GM21360 (cell line): ENCODE results near the gene UNC5A.
"Not testable (repeated sequence)": the region's sequence is repeated elsewhere in the genome, so short reads cannot be mapped to it uniquely, and the experiment has no call there.

Experiments used
- ATAC-seq: cut with Tn5 transposase; IDR thresholded peaks from one replicate; pipeline ENCODE4 v1.9.1; 2021; ENCODE audit warnings: mild to moderate bottlenecking, moderate library complexity; ENCODE audit not compliant: unreplicated experiment

Gene UNC5A

DNA sequence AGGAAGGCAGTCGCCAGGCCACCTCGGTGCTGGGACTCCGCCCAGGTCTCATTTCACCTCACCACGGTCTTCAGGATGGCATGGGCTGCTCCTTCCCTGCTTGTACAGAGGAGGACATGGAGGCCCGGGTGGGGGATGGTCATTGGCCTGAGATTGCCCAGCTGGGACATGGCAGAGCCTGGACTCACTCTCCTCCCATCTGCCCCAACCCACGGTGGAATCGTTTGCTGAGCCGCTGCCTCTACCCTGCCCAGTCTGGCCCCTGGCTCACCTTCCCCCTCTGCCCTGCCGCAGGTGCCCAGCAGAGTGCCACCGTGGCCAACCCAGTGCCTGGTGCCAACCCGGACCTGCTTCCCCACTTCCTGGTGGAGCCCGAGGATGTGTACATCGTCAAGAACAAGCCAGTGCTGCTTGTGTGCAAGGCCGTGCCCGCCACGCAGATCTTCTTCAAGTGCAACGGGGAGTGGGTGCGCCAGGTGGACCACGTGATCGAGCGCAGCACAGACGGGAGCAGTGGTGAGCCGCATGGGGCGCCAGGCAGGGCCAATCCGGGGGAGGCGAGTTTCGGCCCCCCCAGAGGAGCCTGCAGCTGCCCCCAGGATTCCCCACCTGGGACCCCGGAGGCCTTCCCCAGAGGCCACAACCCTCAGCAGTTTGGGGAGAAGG is 52.1 kb downstream of the UNC5A start:
- no peak for ATAC-seq

DNA sequence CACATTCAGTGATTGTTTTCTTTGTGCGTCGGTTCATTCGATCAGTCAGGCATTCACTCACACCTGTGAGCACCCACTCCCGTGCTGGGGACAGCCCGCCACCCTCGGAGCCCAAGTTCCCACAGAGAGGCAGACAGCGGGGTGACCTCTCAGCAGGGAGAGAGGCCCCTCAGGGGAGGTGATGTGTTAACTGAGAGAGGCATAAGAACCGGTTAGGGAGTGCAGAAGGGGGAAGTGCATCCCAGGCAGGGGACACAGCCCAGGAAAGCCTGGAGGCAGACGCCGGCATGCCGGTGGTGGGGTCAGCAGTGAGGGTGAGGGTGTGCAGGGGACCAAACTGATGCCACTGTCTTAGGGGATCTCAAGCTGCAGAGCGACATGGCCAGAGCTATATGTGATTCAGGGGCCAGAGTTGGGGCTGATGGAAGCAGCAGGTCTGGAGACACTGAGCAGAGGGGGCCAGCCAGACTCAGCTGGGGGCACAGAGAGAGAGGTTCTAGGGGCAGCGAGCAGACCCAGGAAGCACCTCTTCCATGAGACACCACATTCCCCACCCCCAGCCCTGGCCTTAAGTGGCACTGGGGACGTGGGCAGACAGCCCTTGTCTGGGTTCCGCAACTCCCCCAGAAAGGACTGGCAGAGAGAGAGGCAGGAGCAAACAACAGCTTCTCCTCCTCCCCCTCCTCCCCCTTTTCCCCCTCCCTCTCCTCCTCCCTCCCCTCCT is 52.8 kb downstream of the UNC5A start:
- no peak for ATAC-seq

DNA sequence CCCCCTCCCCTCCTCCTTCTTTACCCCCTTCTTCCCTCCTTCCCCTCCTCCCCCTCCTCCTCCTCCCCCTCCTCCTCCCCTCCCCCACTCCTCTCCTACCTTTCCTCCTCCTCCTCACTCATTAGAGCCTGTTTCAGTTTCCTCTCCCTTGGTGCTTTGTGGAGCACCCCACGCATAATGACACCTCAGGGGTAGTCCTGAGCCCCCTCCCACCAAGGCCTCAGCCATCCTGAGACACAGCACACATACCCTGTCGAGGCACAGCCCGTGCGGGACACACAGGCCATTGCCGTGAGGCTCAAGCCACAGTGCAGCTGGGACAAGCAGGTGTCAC is 53.4 kb downstream of the UNC5A start:
- ATAC-seq: no peak

DNA sequence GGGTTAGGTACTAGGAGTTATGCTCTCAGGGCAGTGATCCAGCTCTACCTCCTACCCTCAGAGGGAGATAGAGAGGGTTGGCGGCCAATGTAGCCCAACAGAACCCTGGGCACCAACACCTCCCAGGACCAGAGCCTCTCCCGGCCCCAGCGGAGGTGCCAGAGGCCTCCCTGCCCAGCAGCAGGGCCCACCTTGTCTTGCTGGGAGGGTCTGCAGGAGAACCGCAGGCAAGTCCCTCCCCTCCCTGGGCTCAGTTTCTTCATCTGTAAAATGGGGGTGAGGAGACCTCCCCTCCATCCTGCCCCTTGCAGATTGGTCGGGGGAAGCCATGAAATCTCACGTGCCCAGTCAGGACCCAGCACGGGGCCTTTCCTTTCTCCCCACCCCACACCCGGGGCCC is 54.4 kb downstream of the UNC5A start:
- ATAC-seq: no peak

GRCh38 chr5:176865964-176866363 is 55.6 kb downstream of the UNC5A start:
- no peak for ATAC-seq

GRCh38 chr5:176866707-176867310 is 56.5 kb downstream of the UNC5A start:
- ATAC-seq: no peak

DNA sequence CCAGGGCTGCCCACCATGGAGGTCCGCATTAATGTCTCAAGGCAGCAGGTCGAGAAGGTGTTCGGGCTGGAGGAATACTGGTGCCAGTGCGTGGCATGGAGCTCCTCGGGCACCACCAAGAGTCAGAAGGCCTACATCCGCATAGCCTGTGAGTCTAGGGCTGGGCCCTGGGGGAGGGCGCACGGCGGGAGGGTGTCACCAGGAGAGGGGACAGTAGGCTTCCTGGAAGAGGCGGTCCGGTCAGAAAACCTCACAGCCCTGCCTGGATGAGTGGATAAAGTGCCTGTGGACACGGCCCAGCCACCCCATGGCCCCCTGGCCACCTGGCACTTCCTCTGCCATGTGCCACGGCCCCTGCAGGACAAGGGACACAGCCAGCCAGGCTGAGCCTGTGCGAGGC is 57.8 kb downstream of the UNC5A start:
- no peak for ATAC-seq

DNA sequence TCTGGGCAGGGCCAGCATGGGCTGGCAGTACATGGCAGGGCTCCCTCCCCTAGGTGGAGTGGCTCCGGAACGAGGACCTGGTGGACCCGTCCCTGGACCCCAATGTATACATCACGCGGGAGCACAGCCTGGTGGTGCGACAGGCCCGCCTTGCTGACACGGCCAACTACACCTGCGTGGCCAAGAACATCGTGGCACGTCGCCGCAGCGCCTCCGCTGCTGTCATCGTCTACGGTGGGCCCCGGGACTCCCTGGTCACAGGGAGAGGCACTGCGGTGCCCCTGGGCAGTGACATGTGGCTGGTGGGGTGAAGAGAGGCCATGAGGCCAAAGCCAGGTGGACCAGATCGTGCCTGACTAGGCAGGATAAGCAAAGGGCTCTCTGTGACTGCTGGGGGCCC is 58.4 kb downstream of the UNC5A start:
- no peak for ATAC-seq

DNA sequence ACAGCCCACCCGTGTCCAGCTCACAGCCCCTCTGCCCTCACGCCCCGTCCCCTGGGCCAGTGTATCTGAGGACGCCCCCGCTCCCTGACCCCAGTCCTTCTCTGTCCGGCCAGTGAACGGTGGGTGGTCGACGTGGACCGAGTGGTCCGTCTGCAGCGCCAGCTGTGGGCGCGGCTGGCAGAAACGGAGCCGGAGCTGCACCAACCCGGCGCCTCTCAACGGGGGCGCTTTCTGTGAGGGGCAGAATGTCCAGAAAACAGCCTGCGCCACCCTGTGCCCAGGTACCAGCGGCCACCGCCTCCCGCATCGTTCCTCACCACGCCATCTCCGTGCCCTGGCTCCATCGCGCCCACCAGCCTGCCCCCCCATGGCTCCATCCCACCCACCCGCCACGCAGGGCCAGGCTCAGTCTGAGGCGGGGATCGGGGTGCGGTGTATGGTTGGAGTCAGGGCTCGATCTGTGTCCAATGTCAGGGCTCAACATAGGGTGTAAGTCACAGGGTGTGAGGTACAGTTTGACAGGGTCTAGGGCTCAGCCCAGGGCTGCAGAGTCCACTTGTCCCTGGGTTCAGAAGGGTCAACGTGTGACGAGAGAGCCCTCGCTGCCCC is 59.2 kb downstream of the UNC5A start:
- no peak for ATAC-seq

DNA sequence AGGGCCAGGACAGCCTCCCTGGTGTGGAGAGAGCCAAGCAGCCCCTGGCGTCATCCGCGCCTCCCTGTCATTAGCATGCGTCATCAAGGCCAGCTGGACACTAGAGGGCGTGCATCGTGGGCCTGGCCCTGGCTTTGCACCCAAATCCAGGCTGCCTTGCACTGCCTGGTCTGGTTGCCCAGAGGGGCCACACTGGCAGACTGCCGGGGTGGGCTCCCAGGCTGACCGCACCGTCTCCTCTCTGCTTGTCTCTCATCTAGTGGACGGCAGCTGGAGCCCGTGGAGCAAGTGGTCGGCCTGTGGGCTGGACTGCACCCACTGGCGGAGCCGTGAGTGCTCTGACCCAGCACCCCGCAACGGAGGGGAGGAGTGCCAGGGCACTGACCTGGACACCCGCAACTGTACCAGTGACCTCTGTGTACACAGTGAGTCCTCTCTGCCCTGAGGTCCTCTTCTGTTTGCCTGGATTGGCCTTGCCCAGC is 59.8 kb downstream of the UNC5A start:
- no peak for ATAC-seq

GRCh38 chr5:176870644-176871043 is 60.3 kb downstream of the UNC5A start:
- not testable (repeated sequence) for ATAC-seq

- not testable (repeated sequence) for ATAC-seq
Observed at GRCh38 chr5:176872586-176872985, 62.2 kb downstream of the UNC5A start.

DNA sequence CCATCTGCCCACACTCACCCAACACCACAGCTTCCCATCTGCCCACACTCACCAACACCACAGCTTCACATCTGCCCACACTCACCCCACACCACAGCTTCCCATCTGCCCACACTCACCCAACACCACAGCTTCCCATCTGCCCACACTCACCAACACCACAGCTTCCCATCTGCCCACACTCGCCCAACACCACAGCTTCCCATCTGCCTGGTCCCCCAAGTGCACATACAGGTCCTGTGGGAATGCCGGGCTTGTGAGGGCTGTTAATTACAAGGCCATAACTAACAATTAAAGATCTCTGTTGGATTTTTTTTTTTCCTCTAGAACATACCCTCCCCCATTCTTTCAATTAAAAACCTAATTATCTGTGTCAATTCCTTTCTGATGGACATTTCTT is 62.7 kb downstream of the UNC5A start:
- ATAC-seq: not testable (repeated sequence)

DNA sequence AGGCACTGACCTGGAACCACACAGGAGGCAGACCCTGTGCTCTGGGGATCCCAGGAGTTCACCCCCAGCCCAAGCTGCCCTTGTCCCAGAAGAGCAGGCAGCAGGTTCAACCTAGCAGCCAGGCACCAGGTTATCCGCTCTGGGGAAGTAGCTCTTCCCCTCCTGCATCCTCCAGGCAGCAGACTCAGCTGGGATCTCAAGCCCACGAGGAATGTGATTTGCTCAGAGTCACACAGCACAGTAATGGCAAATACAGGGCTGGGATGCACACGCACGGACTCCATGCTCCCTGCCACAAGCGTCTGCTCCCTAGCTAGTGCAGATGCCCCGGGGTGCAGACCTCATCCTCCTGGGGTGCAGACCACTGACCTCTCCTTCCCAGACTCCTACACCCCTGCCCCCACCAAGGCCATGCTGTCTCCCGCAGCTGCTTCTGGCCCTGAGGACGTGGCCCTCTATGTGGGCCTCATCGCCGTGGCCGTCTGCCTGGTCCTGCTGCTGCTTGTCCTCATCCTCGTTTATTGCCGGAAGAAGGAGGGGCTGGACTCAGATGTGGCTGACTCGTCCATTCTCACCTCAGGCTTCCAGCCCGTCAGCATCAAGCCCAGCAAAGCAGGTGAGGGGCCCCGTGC is 63.3 kb downstream of the UNC5A start:
- ATAC-seq: no peak

GRCh38 chr5:176874198-176874780 is 63.9 kb downstream of the UNC5A start:
- ATAC-seq: no peak

DNA sequence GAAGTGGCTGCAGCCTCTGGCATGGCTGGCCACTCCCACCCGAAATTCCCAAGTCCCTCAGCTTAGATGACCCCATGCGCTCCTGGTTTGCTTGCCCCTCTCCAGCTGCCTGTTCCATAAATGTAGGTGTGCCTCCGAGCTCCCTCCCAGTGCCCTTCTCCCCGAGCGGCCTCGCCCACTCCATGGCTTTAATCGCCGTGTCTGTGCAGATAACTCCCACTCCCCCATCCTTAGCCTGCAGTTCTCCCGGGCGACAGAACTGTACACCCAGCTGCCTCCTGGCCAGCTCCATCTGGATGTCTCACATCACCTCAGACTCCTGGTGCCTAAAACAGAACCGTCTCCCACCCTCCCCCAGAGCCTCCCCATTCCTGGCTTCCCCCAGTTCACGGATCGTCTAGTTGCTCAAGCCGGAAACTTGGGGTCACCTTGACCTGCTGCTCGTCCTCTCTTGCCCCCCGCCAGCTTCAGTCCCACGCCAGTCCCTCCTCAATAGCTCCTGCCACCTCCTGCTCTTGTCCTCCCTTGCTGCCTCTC is 64.7 kb downstream of the UNC5A start:
- no peak for ATAC-seq

DNA sequence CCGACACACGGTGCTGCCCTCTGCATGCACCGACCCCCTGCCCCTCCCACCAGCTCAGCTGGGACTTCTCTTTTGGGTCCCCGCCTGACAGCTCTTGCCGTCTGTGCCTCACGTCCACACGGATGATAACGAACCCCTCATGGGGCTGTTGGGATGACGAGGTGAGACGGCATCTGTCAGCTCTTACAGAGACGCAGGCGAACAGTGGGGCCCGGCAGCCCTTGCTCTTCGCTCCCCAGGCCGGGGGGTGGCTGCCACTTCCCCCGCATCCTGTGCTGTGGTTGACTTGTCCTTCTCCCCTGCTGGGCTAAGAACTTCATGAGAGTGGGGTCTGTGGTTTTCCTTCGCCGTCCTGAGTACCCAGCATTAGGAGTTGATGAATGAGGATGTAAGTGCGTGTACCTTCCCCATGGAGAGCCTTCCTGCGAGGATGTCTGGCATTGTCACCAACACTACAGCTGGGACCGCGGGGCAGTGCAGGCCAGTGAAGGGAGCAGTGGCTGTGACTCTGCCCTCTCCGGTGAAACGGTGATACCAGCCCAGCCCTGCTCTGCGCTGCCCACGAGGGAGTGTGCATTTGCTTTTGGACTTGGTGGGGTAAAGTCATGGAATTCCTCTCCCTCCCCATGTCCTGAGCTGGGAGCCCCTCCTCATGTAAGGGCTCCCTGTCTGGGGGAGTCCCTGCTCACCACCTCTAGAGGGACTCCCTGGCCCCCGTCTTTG is 65.6 kb downstream of the UNC5A start:
- no peak for ATAC-seq

- ATAC-seq: no peak
Observed at GRCh38 chr5:176876506-176877431, 66.4 kb downstream of the UNC5A start.

DNA sequence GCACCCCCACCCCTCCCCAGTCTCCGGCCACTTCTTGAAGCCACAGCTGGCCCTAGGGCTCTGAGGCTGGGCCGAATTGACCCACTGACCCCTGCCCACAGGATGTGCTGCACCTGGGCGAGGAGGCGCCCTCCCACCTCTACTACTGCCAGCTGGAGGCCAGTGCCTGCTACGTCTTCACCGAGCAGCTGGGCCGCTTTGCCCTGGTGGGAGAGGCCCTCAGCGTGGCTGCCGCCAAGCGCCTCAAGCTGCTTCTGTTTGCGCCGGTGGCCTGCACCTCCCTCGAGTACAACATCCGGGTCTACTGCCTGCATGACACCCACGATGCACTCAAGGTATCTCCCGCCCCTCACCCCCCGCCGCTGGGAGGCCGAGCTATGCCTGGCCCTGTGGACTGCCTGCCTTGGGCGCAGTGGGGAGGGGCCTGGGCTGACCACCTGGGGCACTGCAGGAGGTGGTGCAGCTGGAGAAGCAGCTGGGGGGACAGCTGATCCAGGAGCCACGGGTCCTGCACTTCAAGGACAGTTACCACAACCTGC is 67.5 kb downstream of the UNC5A start:
- no peak for ATAC-seq
